H1 (cell line): ENCODE data around the gene TUBB4B. TPM values are rescaled to one million over a fixed set of nuclear protein-coding genes. Genes with fewer than 3 reads are reported as not detected.

Experiments
- CTCF ChIA-PET: fragments of 300-600 bp; sonication (Branson Sonifier 250); formaldehyde crosslinking; loops from one replicate; lab custom pipeline; 2021; ENCODE audit not compliant: partially characterized antibody; lab: Charles Lee
- POLR2A ChIA-PET: fragments of 300-600 bp; sonication (Branson Sonifier 250); formaldehyde crosslinking; loops from one replicate; lab custom pipeline; 2021; ENCODE audit warnings: inconsistent platforms; ENCODE audit not compliant: partially characterized antibody; lab: Charles Lee
- DNase-seq, 2 experiments: peaks; one replicate each; pipeline versions ENCODE4 v3.0.0 to v3.0.0-alpha.2; 2010 to 2022; ENCODE audit warnings: low spot score in 2 of 2, low read depth in 1 of 2, mixed read lengths in 1 of 2
- FAIRE-seq: peaks from 2 replicates; lab custom pipeline; 2011; peaks lifted over from hg19 to GRCh38; lab: Jason Lieb, UNC
- H2AFZ ChIP-seq: 2 replicates; pipeline ENCODE4 v1.8.1; 2012; ENCODE audit warnings: low read length, inconsistent platforms
- H2AK5ac ChIP-seq: 2 replicates; pipeline ENCODE4 v1.6.1; 2013; ENCODE audit warnings: low read depth, low read length
- H2BK120ac ChIP-seq: replicated peaks from 2 replicates; pipeline ENCODE3; 2013; ENCODE audit warnings: low read depth, low read length, inconsistent platforms
- H2BK12ac ChIP-seq: 2 replicates; pipeline ENCODE4 v1.6.1; 2013; ENCODE audit warnings: low read depth, low read length
- H2BK15ac ChIP-seq: 2 replicates; pipeline ENCODE4 v1.6.1; 2013; ENCODE audit warnings: low read length
- H2BK20ac ChIP-seq: 2 replicates; pipeline ENCODE4 v1.6.1; 2013; ENCODE audit warnings: low read length
- H2BK5ac ChIP-seq: 2 replicates; pipeline ENCODE4 v1.6.1; 2013; ENCODE audit warnings: low read depth, low read length
- H3K14ac ChIP-seq: 2 replicates; pipeline ENCODE4 v1.6.1; 2013; ENCODE audit warnings: inconsistent platforms; ENCODE audit not compliant: insufficient read length
- H3K18ac ChIP-seq: 2 replicates; pipeline ENCODE4 v1.6.1; 2013; ENCODE audit warnings: low read length; ENCODE audit errors: extremely low read depth
- H3K23ac ChIP-seq: 2 replicates; pipeline ENCODE4 v1.6.1; 2013; ENCODE audit warnings: inconsistent platforms; ENCODE audit not compliant: insufficient read length
- H3K23me2 ChIP-seq: 2 replicates; pipeline ENCODE4 v1.6.1; 2013; ENCODE audit warnings: low read depth, low read length
- H3K27ac ChIP-seq: 2 replicates; pipeline ENCODE4 v1.6.1; 2011; ENCODE audit warnings: low read depth, low read length, inconsistent platforms
- H3K27me3 ChIP-seq, 4 experiments: replicated peaks in 1 of 4; 1 replicate in 1 of 4; 2 replicates in 3 of 4; pipeline versions ENCODE4 v1.6.1 to v1.8.1; 2011 to 2013; ENCODE audit warnings: low read length in 3 of 4, mild to moderate bottlenecking in 3 of 4, inconsistent platforms in 2 of 4, mixed read lengths in 2 of 4, moderate library complexity in 1 of 4; ENCODE audit not compliant: control insufficient read depth in 3 of 4, insufficient read depth in 3 of 4; ENCODE audit errors: extremely low read depth in 1 of 4
- H3K36me3 ChIP-seq, 4 experiments: 2 replicates each; pipeline versions ENCODE4 v1.6.1 to v1.8.1; 2011 to 2013; ENCODE audit warnings: mild to moderate bottlenecking in 4 of 4, low read length in 3 of 4, moderate library complexity in 2 of 4, control low read depth in 1 of 4, inconsistent platforms in 1 of 4; ENCODE audit not compliant: insufficient read depth in 4 of 4, control insufficient read depth in 2 of 4
- H3K4ac ChIP-seq: replicated peaks from 2 replicates; pipeline ENCODE3; 2013; ENCODE audit warnings: low read length, low read depth, mixed read lengths, inconsistent platforms; ENCODE audit not compliant: insufficient read length
- H3K4me1 ChIP-seq, 4 experiments: replicated peaks in 1 of 4; 1 replicate in 1 of 4; 2 replicates in 3 of 4; pipeline versions ENCODE4 v1.6.1 to v1.8.1; 2011 to 2013; ENCODE audit warnings: low read length in 3 of 4, inconsistent platforms in 2 of 4, mixed read lengths in 1 of 4; ENCODE audit not compliant: insufficient read depth in 4 of 4, control insufficient read depth in 3 of 4
- H3K4me2 ChIP-seq, 2 experiments: 2 replicates each; pipeline versions ENCODE4 v1.6.1 to v1.8.1; 2011 to 2013; ENCODE audit warnings: low read depth in 2 of 2, low read length in 2 of 2, control low read depth in 1 of 2, inconsistent platforms in 1 of 2, mild to moderate bottlenecking in 1 of 2; ENCODE audit not compliant: insufficient read depth in 1 of 2
- H3K4me3 ChIP-seq, 4 experiments: fragments of 200-600, 300-600 bp in 1 of 4; sonication (generic), shearing (Covaris generic), sonication (Bioruptor Twin) in 1 of 4; 2 replicates each; pipeline versions ENCODE4 v1.5.1 to v1.8.1; 2011 to 2016; ENCODE audit warnings: low read length in 4 of 4, low read depth in 3 of 4, control low read depth in 2 of 4, inconsistent platforms in 2 of 4, mild to moderate bottlenecking in 2 of 4, mixed read lengths in 1 of 4, moderate library complexity in 1 of 4; ENCODE audit not compliant: insufficient read depth in 2 of 4; ENCODE audit errors: extremely low read depth in 1 of 4
- H3K56ac ChIP-seq: replicated peaks from 2 replicates; pipeline ENCODE3; 2013; ENCODE audit warnings: low read depth, mild to moderate bottlenecking, mixed read lengths, low read length, inconsistent platforms; ENCODE audit not compliant: insufficient read length
- H3K79me1 ChIP-seq: 2 replicates; pipeline ENCODE4 v1.6.1; 2013; ENCODE audit warnings: low read depth, low read length, control low read depth
- H3K79me2 ChIP-seq, 2 experiments: 2 replicates each; pipeline versions ENCODE4 v1.6.1 to v1.8.1; 2012 to 2013; ENCODE audit warnings: low read length in 2 of 2, mild to moderate bottlenecking in 2 of 2, inconsistent platforms in 1 of 2; ENCODE audit not compliant: insufficient read depth in 2 of 2, control insufficient read depth in 1 of 2
- H3K9ac ChIP-seq, 4 experiments: replicated peaks in 1 of 4; 1 replicate in 1 of 4; 2 replicates in 3 of 4; pipeline versions ENCODE4 v1.6.1 to v1.8.1; 2011 to 2013; ENCODE audit warnings: low read depth in 3 of 4, low read length in 3 of 4, control low read depth in 2 of 4, mild to moderate bottlenecking in 2 of 4, moderate library complexity in 2 of 4, inconsistent platforms in 1 of 4; ENCODE audit errors: extremely low read depth in 1 of 4
- H3K9me3 ChIP-seq, 2 experiments: 2 replicates each; pipeline versions ENCODE4 v1.6.1 to v1.8.1; 2012 to 2013; ENCODE audit warnings: mild to moderate bottlenecking in 2 of 2, moderate library complexity in 2 of 2, control low read depth in 1 of 2, inconsistent platforms in 1 of 2, low read depth in 1 of 2, low read length in 1 of 2, mixed read lengths in 1 of 2; ENCODE audit not compliant: insufficient read depth in 2 of 2
- H4K20me1 ChIP-seq, 2 experiments: replicated peaks in 1 of 2; 2 replicates each; pipeline versions ENCODE3 to v1.8.1; 2011 to 2013; ENCODE audit warnings: inconsistent platforms in 2 of 2, low read length in 2 of 2, mild to moderate bottlenecking in 1 of 2; ENCODE audit not compliant: insufficient read depth in 2 of 2, control insufficient read depth in 1 of 2
- H4K5ac ChIP-seq: 2 replicates; pipeline ENCODE4 v1.6.1; 2013; ENCODE audit warnings: low read length, low read depth, mixed read lengths, inconsistent platforms; ENCODE audit not compliant: insufficient read length
- H4K8ac ChIP-seq: 2 replicates; pipeline ENCODE4 v1.8.0; 2013; ENCODE audit warnings: mild to moderate bottlenecking, moderate library complexity, low read length, inconsistent platforms; ENCODE audit not compliant: insufficient read depth; ENCODE audit errors: extremely low read depth
- H4K91ac ChIP-seq: replicated peaks from 2 replicates; pipeline ENCODE3; 2013; ENCODE audit warnings: low read length, mixed read lengths, inconsistent platforms; ENCODE audit not compliant: insufficient read length
- CHD2 ChIP-seq: IDR thresholded peaks from 2 replicates; pipeline ENCODE4 v1.6.1; 2012; ENCODE audit warnings: low read length, improper control_type of control experiment
- CREB1 ChIP-seq: IDR thresholded peaks from 2 replicates; pipeline ENCODE4 v1.6.1; 2012; ENCODE audit warnings: inconsistent platforms
- EP300 ChIP-seq, 2 experiments: IDR thresholded peaks; 1 replicate in 1 of 2; 2 replicates in 1 of 2; pipeline ENCODE4 v1.6.1; 2011 to 2012; ENCODE audit warnings: low read depth in 2 of 2, low read length in 2 of 2, mild to moderate bottlenecking in 2 of 2, borderline replicate concordance in 1 of 2, inconsistent platforms in 1 of 2, moderate library complexity in 1 of 2
- EZH2 ChIP-seq: fragments of 200-600 bp; sonication (generic); IDR thresholded peaks from 2 replicates; pipeline ENCODE4 v1.7.1; 2012; ENCODE audit warnings: low read depth, mild to moderate bottlenecking, moderate library complexity, low read length, inconsistent platforms; ENCODE audit not compliant: severe bottlenecking
- GABPA ChIP-seq: IDR thresholded peaks from 2 replicates; pipeline ENCODE4 v1.6.1; 2011; ENCODE audit warnings: mild to moderate bottlenecking, low read length, moderate library complexity, borderline replicate concordance; ENCODE audit not compliant: insufficient read depth
- JUND ChIP-seq: IDR thresholded peaks from 2 replicates; pipeline ENCODE4 v1.6.1; 2011; ENCODE audit warnings: mild to moderate bottlenecking, improper control_type of control experiment, low read length
- MAFK ChIP-seq: IDR thresholded peaks from 2 replicates; pipeline ENCODE4 v1.6.1; 2012; ENCODE audit warnings: low read depth, mild to moderate bottlenecking, improper control_type of control experiment, low read length
- POLR2A ChIP-seq, 2 experiments: IDR thresholded peaks; 1 replicate in 1 of 2; 2 replicates in 1 of 2; pipeline ENCODE4 v1.6.1; 2011; ENCODE audit warnings: low read depth in 2 of 2, low read length in 2 of 2, mild to moderate bottlenecking in 2 of 2; ENCODE audit errors: control extremely low read depth in 1 of 2
- POLR2AphosphoS5 ChIP-seq: IDR thresholded peaks from 2 replicates; pipeline ENCODE4 v1.6.1; 2011; ENCODE audit warnings: low read depth, low read length
- SIRT6 ChIP-seq: IDR thresholded peaks from one replicate; pipeline ENCODE4 v1.7.1; 2012; ENCODE audit warnings: low read length, inconsistent platforms
- SRF ChIP-seq: IDR thresholded peaks from 2 replicates; pipeline ENCODE4 v1.6.1; 2011; ENCODE audit warnings: mild to moderate bottlenecking, low read depth, low read length, moderate library complexity
- YY1 ChIP-seq: IDR thresholded peaks from 2 replicates; pipeline ENCODE4 v1.6.1; 2011; ENCODE audit warnings: low read depth, mild to moderate bottlenecking, low read length
- WGBS, 2 experiments: shearing (Covaris generic) in 1 of 2; methylation state at CpG; one replicate each; pipeline versions ENCODE4 v1.1.6 to v1.1.7; 2013 to 2015; ENCODE audit warnings: low lambda C conversion rate in 2 of 2, mixed read lengths in 2 of 2, inconsistent platforms in 1 of 2, low coverage in 1 of 2, missing lambda C conversion rate in 1 of 2; ENCODE audit not compliant: insufficient replicate concordance in 2 of 2, insufficient coverage in 1 of 2, insufficient read length in 1 of 2; ENCODE audit errors: extremely low coverage in 1 of 2, missing lambda C conversion rate in 1 of 2; 5-methylcytosine and 5-hydroxymethylcytosine counted together
- polyA plus RNA-seq, 7 experiments: library from polyadenylated mRNA; depleted of rRNA in 3 of 7; stranded (reverse) in 5 of 7; unstranded in 2 of 7; fragments of >200 nt in 5 of 7; fragments of 200-250 nt in 2 of 7; gene quantifications; 1 replicate in 5 of 7; 2 replicates in 1 of 7; 4 replicates in 1 of 7; pipeline versions ENCODE4 v1.2.1 to v1.2.3, GENCODE V29; 2011 to 2013; ENCODE audit warnings: missing spikeins in 2 of 7, mixed read lengths in 2 of 7
- total RNA-seq: library from RNA; stranded (reverse); fragmentation: NEBNext Ultra II Directional; extraction: Animal tissue kit (Norgen Biotek cat#: 25700); gene quantifications from 2 replicates; pipeline ENCODE4 v1.2.1, GENCODE V29; 2021
- TF ChIP-seq, protein P1 (sequence below): IDR thresholded peaks from 2 replicates; pipeline ENCODE4 v1.6.1; 2011; ENCODE audit warnings: low read length, improper control_type of control experiment

TUBB4B gene
- total and polyA plus RNA-seq, 2 of the 8 experiments (the other 6 are each of a cell fraction or from before 2014, with no cell fraction given) = 280 to 307 TPM

DNA sequence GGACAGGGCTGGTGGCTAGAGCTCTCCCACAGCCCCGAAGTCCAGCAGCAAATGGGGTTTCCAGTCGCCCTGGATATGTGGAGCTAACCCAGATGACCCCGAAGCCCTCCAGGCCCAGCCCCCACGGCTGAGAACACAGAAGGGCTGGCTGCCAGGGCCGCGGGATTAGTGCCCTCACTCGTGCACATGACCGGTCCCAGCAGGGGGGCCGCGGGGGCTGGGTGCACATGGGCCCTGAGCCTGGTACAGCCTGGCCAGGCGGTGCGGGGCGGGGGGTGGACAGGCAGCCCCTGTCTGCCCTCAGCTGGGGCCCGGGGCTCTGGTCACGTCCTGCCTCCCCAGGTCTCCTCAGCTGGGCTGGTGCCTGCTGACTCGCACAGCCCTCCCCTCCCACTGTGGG, 46.7 kb upstream of the TUBB4B start:
- Histone ChIP-seq H3K4me3 (no peak overlapping the region), H2AK5ac (no peak overlapping the region), H3K4ac (no peak overlapping the region), H4K91ac (no peak overlapping the region), H4K20me1 (peaks cover 15 to 36% of the 10 kb centered on the region in 2 experiments), H3K79me2 (peaks cover 0 to 30% of the 10 kb centered on the region in 2 experiments; a peak in 1 of 4 replicates), H4K8ac (peak overlapping the region; percentile 36; the same call in 1 of the 2 replicates), H3K9ac (no peak overlapping the region; a peak in 1 of 7 replicates), H3K23me2 (no peaks in the 10 kb centered on the region; the same call in 1 of the 2 replicates), H3K4me1 (peaks cover 0 to 27% (median 15%) of the 10 kb centered on the region in 4 experiments; a peak in 6 of 7 replicates), H3K27me3 (no peaks in the 10 kb centered on the region), H3K23ac (no peak overlapping the region), H3K27ac (peak overlapping the region; percentile 19; the same call in 1 of the 2 replicates), H3K4me2 (no peak overlapping the region), H2AFZ (no peak overlapping the region), H3K18ac (no peak overlapping the region), H3K9me3 (no peaks in the 10 kb centered on the region), H3K79me1 (peaks cover 24% of the 10 kb centered on the region), H2BK5ac (peak overlapping the region; percentile 60; the same call in 1 of the 2 replicates), H2BK120ac (no peak overlapping the region), H2BK20ac (no peak overlapping the region), H3K36me3 (peaks cover 0 to 4% (median 1%) of the 10 kb centered on the region in 4 experiments; a peak in 2 of 8 replicates), H3K56ac (no peak overlapping the region), H3K14ac (no peak overlapping the region), H4K5ac (no peak overlapping the region), H2BK12ac (no peak overlapping the region), H2BK15ac (no peak overlapping the region)
- ChIA-PET POLR2A (interaction anchor here (0.9 to 11.0 kb wide), 8 partner anchors 12 to 65 kb away, joined by 3 to 107 read pairs (median 6); partner anchors contain the start of genes LRRC26, NDOR1, TMEM203 and TUBB4B), CTCF (interaction anchor here (1.2 to 14.0 kb wide), 8 partner anchors 7 to 76 kb away, joined by 3 to 204 read pairs (median 7); partner anchors contain the start of genes CYSRT1, NDOR1, RNF208 and RNF224)
- 77% methylated on average over 10 of the region's 16 CpGs; no CpG with 5 or more reads in 1 of the 2 experiments for WGBS, 2 experiments
- FAIRE-seq = no peak
- no peak for DNase-seq
- no peak for TF ChIP-seq MAFK
- TF ChIP-seq SRF = no peak
- TF ChIP-seq YY1 = no peak
- TF ChIP-seq, protein P1, sequence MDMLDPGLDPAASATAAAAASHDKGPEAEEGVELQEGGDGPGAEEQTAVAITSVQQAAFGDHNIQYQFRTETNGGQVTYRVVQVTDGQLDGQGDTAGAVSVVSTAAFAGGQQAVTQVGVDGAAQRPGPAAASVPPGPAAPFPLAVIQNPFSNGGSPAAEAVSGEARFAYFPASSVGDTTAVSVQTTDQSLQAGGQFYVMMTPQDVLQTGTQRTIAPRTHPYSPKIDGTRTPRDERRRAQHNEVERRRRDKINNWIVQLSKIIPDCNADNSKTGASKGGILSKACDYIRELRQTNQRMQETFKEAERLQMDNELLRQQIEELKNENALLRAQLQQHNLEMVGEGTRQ = no peak
- TF ChIP-seq EZH2 = no peak
- TF ChIP-seq CREB1 = no peak
- TF ChIP-seq POLR2AphosphoS5 = no peak
- TF ChIP-seq SIRT6 = no peak
- TF ChIP-seq GABPA = no peak
- TF ChIP-seq EP300 (IDR thresholded peaks at IDR 0.05; ENCODE audit: borderline replicate concordance in 1 of 2, low read depth in 2 of 2, low read length in 2 of 2) = no peak
- no peak for TF ChIP-seq POLR2A (IDR thresholded peaks at IDR 0.05; ENCODE audit: control extremely low read depth in 1 of 2, low read depth in 2 of 2, low read length in 2 of 2)
- TF ChIP-seq JUND = no peak
- TF ChIP-seq CHD2 = no peak
